HG03575 (cell line): Measurements from ENCODE around the gene PCLO.

Source experiments
- ATAC-seq: cut with Tn5 transposase; IDR thresholded peaks from one replicate; pipeline ENCODE4 v1.9.1; 2021; ENCODE audit not compliant: unreplicated experiment, insufficient number of reproducible peaks, low FRiP score; ENCODE audit errors: extremely low read depth

Gene PCLO

GRCh38 chr7:83162402-83163256 lies at the start of gene PCLO:
TSS of gene PCLO (minus strand) at chr7:83162884. CDS start at chr7:83162592, 292 bp downstream.
- no peak for ATAC-seq

- no peak for ATAC-seq
Measured at GRCh38 chr7:83211685-83212084, 49.0 kb upstream of the PCLO start.

GRCh38 chr7:83210479-83210878 lies 47.8 kb upstream of the PCLO start:
- ATAC-seq, result no peak

- no peak for ATAC-seq
Measured at GRCh38 chr7:83204715-83205114, 42.0 kb upstream of the PCLO start.

GRCh38 chr7:83201355-83201754 lies 38.7 kb upstream of the PCLO start:
- ATAC-seq, result no peak

GRCh38 chr7:83190659-83191389 lies 28.1 kb upstream of the PCLO start:
- ATAC-seq, result no peak

GRCh38 chr7:83178796-83179195 lies 16.1 kb upstream of the PCLO start:
- no peak for ATAC-seq

- ATAC-seq, result no peak
Measured at GRCh38 chr7:83178066-83178465, 15.4 kb upstream of the PCLO start.

GRCh38 chr7:83173664-83174063 lies 11.0 kb upstream of the PCLO start:
- no peak for ATAC-seq

- ATAC-seq, result no peak
Measured at GRCh38 chr7:83166781-83167180, 4.1 kb upstream of the PCLO start.

- ATAC-seq, result no peak
Measured at GRCh38 chr7:83161899-83162401, 734 bp downstream of the PCLO start.

GRCh38 chr7:83161186-83161585 lies 1.5 kb downstream of the PCLO start:
- ATAC-seq, result no peak

GRCh38 chr7:83159731-83160130 lies 3.0 kb downstream of the PCLO start:
- ATAC-seq, result no peak

GRCh38 chr7:83156006-83156405 lies 6.7 kb downstream of the PCLO start:
- ATAC-seq, result no peak

- ATAC-seq, result no peak
Measured at GRCh38 chr7:83155407-83155806, 7.3 kb downstream of the PCLO start.

- ATAC-seq, result no peak
Measured at GRCh38 chr7:83153419-83153818, 9.3 kb downstream of the PCLO start.

- ATAC-seq, result no peak
Measured at GRCh38 chr7:83150310-83150709, 12.4 kb downstream of the PCLO start.

GRCh38 chr7:83149466-83149865 lies 13.2 kb downstream of the PCLO start:
- ATAC-seq, result no peak

- no peak for ATAC-seq
Measured at GRCh38 chr7:83148776-83149175, 13.9 kb downstream of the PCLO start.

- no peak for ATAC-seq
Measured at GRCh38 chr7:83143107-83143506, 19.6 kb downstream of the PCLO start.
